ENCODE results near the gene KMT2E. TPM values are rescaled to one million over a fixed set of nuclear protein-coding genes. Genes with fewer than 3 reads are reported as not detected.

Gene KMT2E
- total RNA-seq, 2 experiments from 2014 or later: 295 to 296 TPM

DNA sequence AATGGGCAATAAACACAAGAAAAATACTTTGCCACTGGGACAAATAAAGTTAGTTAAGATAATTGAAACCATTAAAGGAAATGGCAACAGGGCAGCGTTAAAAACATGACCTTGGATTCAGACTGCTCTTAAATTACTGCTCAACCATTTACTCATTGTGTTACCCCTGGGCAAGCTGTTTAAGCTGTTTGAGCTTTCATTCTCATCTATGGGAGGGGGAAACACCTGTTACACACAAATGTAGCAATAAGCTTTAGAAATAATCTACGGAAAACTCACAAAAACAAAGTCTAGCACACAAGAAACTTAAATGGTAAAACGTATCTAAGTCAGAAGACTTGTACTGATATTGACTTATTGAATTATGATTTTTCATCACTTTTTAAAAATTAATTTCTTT lies 137.1 kb downstream of the KMT2E start:
- TF ChIP-seq, protein P1, sequence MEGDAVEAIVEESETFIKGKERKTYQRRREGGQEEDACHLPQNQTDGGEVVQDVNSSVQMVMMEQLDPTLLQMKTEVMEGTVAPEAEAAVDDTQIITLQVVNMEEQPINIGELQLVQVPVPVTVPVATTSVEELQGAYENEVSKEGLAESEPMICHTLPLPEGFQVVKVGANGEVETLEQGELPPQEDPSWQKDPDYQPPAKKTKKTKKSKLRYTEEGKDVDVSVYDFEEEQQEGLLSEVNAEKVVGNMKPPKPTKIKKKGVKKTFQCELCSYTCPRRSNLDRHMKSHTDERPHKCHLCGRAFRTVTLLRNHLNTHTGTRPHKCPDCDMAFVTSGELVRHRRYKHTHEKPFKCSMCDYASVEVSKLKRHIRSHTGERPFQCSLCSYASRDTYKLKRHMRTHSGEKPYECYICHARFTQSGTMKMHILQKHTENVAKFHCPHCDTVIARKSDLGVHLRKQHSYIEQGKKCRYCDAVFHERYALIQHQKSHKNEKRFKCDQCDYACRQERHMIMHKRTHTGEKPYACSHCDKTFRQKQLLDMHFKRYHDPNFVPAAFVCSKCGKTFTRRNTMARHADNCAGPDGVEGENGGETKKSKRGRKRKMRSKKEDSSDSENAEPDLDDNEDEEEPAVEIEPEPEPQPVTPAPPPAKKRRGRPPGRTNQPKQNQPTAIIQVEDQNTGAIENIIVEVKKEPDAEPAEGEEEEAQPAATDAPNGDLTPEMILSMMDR (IDR thresholded peaks at IDR 0.05): no peak
- Histone ChIP-seq H3K27me3 (ENCODE audit: control insufficient read depth in 1 of 2, insufficient read depth in 2 of 2, low read length in 2 of 2) (no peaks in the 10 kb centered on the region), H3K27ac (ENCODE audit: low read depth in 1 of 2, low read length in 2 of 2) (no peak overlapping the region), H3K9me3 (ENCODE audit: control insufficient read depth in 1 of 2, insufficient read depth in 1 of 2, low read length in 2 of 2) (no peaks in the 10 kb centered on the region), H3K4me1 (ENCODE audit: insufficient read depth, low read length) (no peaks in the 10 kb centered on the region), H3K4me3 (ENCODE audit: low read length) (no peak overlapping the region), H3K36me3 (ENCODE audit: insufficient read depth, low read length) (peaks cover 12% of the 10 kb centered on the region)
- ChIA-PET CTCF (interaction anchor here (0.9 kb wide), 1 partner anchor 10 kb away, joined by 3 read pairs; no protein-coding TSS in a partner anchor), POLR2A (no interaction called here)
- H3K36me3 Mint-ChIP-seq (ENCODE audit: low read depth): peaks cover 47% of the 10 kb centered on the region
- H3K4me1 Mint-ChIP-seq (ENCODE audit: low read depth): peaks cover 4% of the 10 kb centered on the region
- intact Hi-C loops (cut with DNase I, micrococcal nuclease): loop anchor here (5.0 kb wide), 2 partner anchors 186 to 336 kb away; no protein-coding TSS in a partner anchor
- H3K27ac Mint-ChIP-seq: no peak overlapping the region
- no peak overlapping the region for H3K4me3 Mint-ChIP-seq
- H3K27me3 Mint-ChIP-seq: no peaks in the 10 kb centered on the region
- H3K9me3 Mint-ChIP-seq: no peaks in the 10 kb centered on the region
- DNase-seq (no peak), ATAC-seq (ENCODE audit: poor library complexity) (no peak)

DNA sequence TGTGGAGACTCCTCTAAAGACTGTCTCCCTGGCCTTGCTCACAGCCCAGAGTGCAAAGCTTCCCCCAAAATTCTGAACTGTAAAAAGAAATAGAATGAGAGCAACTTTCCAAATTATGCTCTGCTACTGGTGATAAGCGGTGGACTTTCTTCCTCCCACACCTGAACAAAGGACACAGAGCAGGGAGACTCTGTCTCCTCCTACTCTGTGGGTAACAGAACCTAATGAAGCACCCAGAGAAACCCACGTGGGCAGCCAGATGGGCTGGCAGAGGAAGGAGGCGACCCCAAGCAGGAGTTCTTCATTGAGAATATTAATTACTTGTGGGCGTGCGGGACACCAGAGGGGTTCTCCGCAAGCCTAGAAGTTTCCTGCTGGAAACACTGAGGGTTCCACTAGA lies 139.5 kb downstream of the KMT2E start:
- CTCF ChIA-PET: interaction anchor here (1.4 kb wide), 1 partner anchor 276 kb away, joined by 3 read pairs; no protein-coding TSS in a partner anchor
- Histone ChIP-seq H3K27ac (ENCODE audit: low read depth in 1 of 2, low read length in 2 of 2) (no peak overlapping the region), H3K36me3 (ENCODE audit: insufficient read depth, low read length) (peaks cover 13% of the 10 kb centered on the region), H3K9me3 (ENCODE audit: control insufficient read depth in 1 of 2, insufficient read depth in 1 of 2, low read length in 2 of 2) (no peaks in the 10 kb centered on the region), H3K4me1 (ENCODE audit: insufficient read depth, low read length) (no peaks in the 10 kb centered on the region), H3K27me3 (ENCODE audit: control insufficient read depth in 1 of 2, insufficient read depth in 2 of 2, low read length in 2 of 2) (no peaks in the 10 kb centered on the region), H3K4me3 (ENCODE audit: low read length) (no peak overlapping the region)
- intact Hi-C loops (cut with DNase I, micrococcal nuclease): loop anchor here (1.0 to 5.0 kb wide), 3 partner anchors 184 to 334 kb away; no protein-coding TSS in a partner anchor
- peaks cover 42% of the 10 kb centered on the region for H3K36me3 Mint-ChIP-seq (ENCODE audit: low read depth)
- no peak for DNase-seq
- no peak for ATAC-seq (ENCODE audit: poor library complexity)
- POLR2A ChIA-PET: no interaction called here
- H3K27ac Mint-ChIP-seq: peak overlapping the region; percentile 15
- no peaks in the 10 kb centered on the region for H3K9me3 Mint-ChIP-seq
- no peaks in the 10 kb centered on the region for H3K27me3 Mint-ChIP-seq
- peaks cover 4% of the 10 kb centered on the region for H3K4me1 Mint-ChIP-seq (ENCODE audit: low read depth)
- H3K4me3 Mint-ChIP-seq: no peak overlapping the region
- TF ChIP-seq, protein P1 (IDR thresholded peaks at IDR 0.05): no peak

DNA sequence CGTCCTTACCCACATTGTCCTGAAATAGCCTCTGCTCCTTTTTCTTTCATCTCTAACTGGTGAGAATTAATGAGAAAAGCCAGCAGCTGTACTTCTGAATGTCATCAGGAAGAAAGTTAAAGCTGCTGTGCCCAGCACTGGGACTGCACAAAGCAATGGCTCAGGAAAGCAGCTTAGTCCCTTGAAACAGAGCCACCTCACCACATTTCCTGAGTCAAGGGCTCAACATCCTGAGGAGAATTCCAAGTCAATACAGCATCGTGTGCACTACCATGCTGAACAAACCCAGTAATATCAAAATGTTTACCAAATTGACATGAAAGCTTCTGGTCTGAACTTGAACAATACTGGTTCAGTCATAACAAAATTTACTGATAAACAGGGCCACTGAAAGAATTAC lies 140.1 kb downstream of the KMT2E start:
- no peak overlapping the region for H3K4me3 ChIP-seq (ENCODE audit: low read length)
- H3K27me3 ChIP-seq (ENCODE audit: control insufficient read depth in 1 of 2, insufficient read depth in 2 of 2, low read length in 2 of 2): no peaks in the 10 kb centered on the region
- H3K36me3 ChIP-seq (ENCODE audit: insufficient read depth, low read length): peaks cover 13% of the 10 kb centered on the region
- TF ChIP-seq, protein P1 (IDR thresholded peaks at IDR 0.05): no peak
- CTCF ChIA-PET: interaction anchor here (1.4 kb wide), 1 partner anchor 275 kb away, joined by 3 read pairs; no protein-coding TSS in a partner anchor
- H3K36me3 Mint-ChIP-seq (ENCODE audit: low read depth): peaks cover 44% of the 10 kb centered on the region
- no peak overlapping the region for H3K4me3 Mint-ChIP-seq
- ATAC-seq (ENCODE audit: poor library complexity) (no peak), DNase-seq (no peak)
- peaks cover 4% of the 10 kb centered on the region for H3K4me1 Mint-ChIP-seq (ENCODE audit: low read depth)
- no peaks in the 10 kb centered on the region for H3K9me3 Mint-ChIP-seq
- H3K27me3 Mint-ChIP-seq: no peaks in the 10 kb centered on the region
- intact Hi-C loops (cut with DNase I, micrococcal nuclease): loop anchor here (5.0 kb wide), 2 partner anchors 183 to 333 kb away; no protein-coding TSS in a partner anchor
- no peaks in the 10 kb centered on the region for H3K9me3 ChIP-seq (ENCODE audit: control insufficient read depth in 1 of 2, insufficient read depth in 1 of 2, low read length in 2 of 2)
- POLR2A ChIA-PET: no interaction called here
- no peaks in the 10 kb centered on the region for H3K4me1 ChIP-seq (ENCODE audit: insufficient read depth, low read length)
- no peak overlapping the region for H3K27ac Mint-ChIP-seq
- no peak overlapping the region for H3K27ac ChIP-seq (ENCODE audit: low read depth in 1 of 2, low read length in 2 of 2)
